ENCODE data around the gene CCDC157.

DNA sequence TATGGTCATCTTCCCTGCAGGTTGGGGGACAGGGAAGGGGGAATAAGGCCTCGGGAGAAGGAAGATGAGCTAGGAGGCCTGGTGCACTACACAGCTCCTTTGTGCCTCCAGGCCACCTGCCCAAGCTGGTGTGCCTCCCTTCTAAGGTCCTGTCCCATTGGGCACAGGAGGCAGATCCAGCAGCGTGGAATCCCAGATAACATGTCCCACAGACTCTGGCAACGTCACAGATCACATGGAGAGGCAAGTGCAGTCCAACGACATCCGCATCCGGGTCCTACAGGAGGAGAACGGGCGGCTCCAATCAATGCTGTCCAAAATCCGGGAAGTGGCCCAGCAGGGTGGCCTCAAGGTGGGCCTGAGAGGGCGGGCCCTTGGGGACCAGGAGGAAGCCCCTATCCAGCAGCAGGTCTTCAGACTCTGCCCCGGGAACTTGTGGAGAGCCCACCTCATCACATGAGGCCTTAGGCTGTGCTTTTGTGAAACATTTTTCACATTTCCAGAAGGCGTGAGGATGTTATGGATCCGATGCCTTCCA lies 18.6 kb downstream of the CCDC157 start:
- no peak for TF ChIP-seq GABPA (IDR thresholded peaks at IDR 0.05; ENCODE audit: low read depth)
- TF ChIP-seq, protein P1, sequence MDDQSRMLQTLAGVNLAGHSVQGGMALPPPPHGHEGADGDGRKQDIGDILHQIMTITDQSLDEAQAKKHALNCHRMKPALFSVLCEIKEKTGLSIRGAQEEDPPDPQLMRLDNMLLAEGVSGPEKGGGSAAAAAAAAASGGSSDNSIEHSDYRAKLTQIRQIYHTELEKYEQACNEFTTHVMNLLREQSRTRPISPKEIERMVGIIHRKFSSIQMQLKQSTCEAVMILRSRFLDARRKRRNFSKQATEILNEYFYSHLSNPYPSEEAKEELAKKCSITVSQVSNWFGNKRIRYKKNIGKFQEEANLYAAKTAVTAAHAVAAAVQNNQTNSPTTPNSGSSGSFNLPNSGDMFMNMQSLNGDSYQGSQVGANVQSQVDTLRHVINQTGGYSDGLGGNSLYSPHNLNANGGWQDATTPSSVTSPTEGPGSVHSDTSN (IDR thresholded peaks at IDR 0.05): no peak
